ENCODE results near the gene NUP93.

NUP93 gene

GRCh38 chr16:56895813-56896212 is 165.9 kb downstream of the NUP93 start:
- TF ChIP-seq CTCF (IDR thresholded peaks at IDR 0.05; ENCODE audit: unreplicated experiment in 3 of 3): no peak
- Mint-ChIP-seq H3K27me3 (ENCODE audit: low read depth) (peaks cover 7% of the 10 kb centered on the region), H3K9me3 (no peaks in the 10 kb centered on the region), H3K4me1 (no peaks in the 10 kb centered on the region), H3K4me3 (no peak overlapping the region), H3K27ac (no peak overlapping the region), H3K36me3 (ENCODE audit: low read depth) (no peaks in the 10 kb centered on the region)

GRCh38 chr16:56896244-56896643 is 166.3 kb downstream of the NUP93 start:
- Mint-ChIP-seq H3K4me3 (no peak overlapping the region), H3K9me3 (no peaks in the 10 kb centered on the region), H3K4me1 (no peaks in the 10 kb centered on the region), H3K36me3 (ENCODE audit: low read depth) (no peaks in the 10 kb centered on the region), H3K27ac (no peak overlapping the region), H3K27me3 (ENCODE audit: low read depth) (peaks cover 11% of the 10 kb centered on the region)
- TF ChIP-seq CTCF (IDR thresholded peaks at IDR 0.05; ENCODE audit: unreplicated experiment in 3 of 3): no peak

- Mint-ChIP-seq H3K4me1 (no peaks in the 10 kb centered on the region), H3K9me3 (no peaks in the 10 kb centered on the region), H3K36me3 (ENCODE audit: low read depth) (no peaks in the 10 kb centered on the region), H3K4me3 (no peak overlapping the region), H3K27ac (no peak overlapping the region), H3K27me3 (ENCODE audit: low read depth) (peaks cover 11% of the 10 kb centered on the region)
- no peak for TF ChIP-seq CTCF (IDR thresholded peaks at IDR 0.05; ENCODE audit: unreplicated experiment in 3 of 3)
These were observed 167.3 kb downstream of the NUP93 start for GRCh38 chr16:56897026-56897799.

GRCh38 chr16:56898847-56899246 is 168.9 kb downstream of the NUP93 start:
- Mint-ChIP-seq H3K27ac (no peak overlapping the region), H3K4me3 (no peak overlapping the region), H3K4me1 (no peaks in the 10 kb centered on the region), H3K36me3 (ENCODE audit: low read depth) (no peaks in the 10 kb centered on the region), H3K27me3 (ENCODE audit: low read depth) (peaks cover 11% of the 10 kb centered on the region), H3K9me3 (no peaks in the 10 kb centered on the region)
- TF ChIP-seq CTCF (IDR thresholded peaks at IDR 0.05; ENCODE audit: unreplicated experiment in 3 of 3): no peak

Measured in nephron (organoid).